H1 (cell line): ENCODE measurements around the gene ZFP36L1. TPM values are rescaled to one million over a fixed set of nuclear protein-coding genes. Genes with fewer than 3 reads are reported as not detected.

Experiments used
- SIN3A ChIP-seq, 2 experiments: IDR thresholded peaks in 1 of 2; conservative IDR thresholded peaks in 1 of 2; 2 replicates each; pipeline ENCODE4 v1.6.1; 2011 to 2012; ENCODE audit warnings: low read length in 2 of 2, improper control_type of control experiment in 1 of 2, low read depth in 1 of 2, mild to moderate bottlenecking in 1 of 2
- SIX5 ChIP-seq: IDR thresholded peaks from 2 replicates; pipeline ENCODE4 v1.6.1; 2011; ENCODE audit warnings: mild to moderate bottlenecking, low read depth, low read length
- polyA plus RNA-seq, 7 experiments: library from polyadenylated mRNA; depleted of rRNA in 3 of 7; stranded (reverse) in 5 of 7; unstranded in 2 of 7; fragments of >200 nt in 5 of 7; fragments of 200-250 nt in 2 of 7; gene quantifications; 1 replicate in 5 of 7; 2 replicates in 1 of 7; 4 replicates in 1 of 7; pipeline versions ENCODE4 v1.2.1 to v1.2.3, GENCODE V29; 2011 to 2013; ENCODE audit warnings: missing spikeins in 2 of 7, mixed read lengths in 2 of 7
- total RNA-seq: library from RNA; stranded (reverse); fragmentation: NEBNext Ultra II Directional; extraction: Animal tissue kit (Norgen Biotek cat#: 25700); gene quantifications from 2 replicates; pipeline ENCODE4 v1.2.1, GENCODE V29; 2021

ZFP36L1 gene
- total and polyA plus RNA-seq, 2 of the 8 experiments (the other 6 are each of a cell fraction or from before 2014, with no cell fraction given), result 80.4 to 132 TPM

DNA sequence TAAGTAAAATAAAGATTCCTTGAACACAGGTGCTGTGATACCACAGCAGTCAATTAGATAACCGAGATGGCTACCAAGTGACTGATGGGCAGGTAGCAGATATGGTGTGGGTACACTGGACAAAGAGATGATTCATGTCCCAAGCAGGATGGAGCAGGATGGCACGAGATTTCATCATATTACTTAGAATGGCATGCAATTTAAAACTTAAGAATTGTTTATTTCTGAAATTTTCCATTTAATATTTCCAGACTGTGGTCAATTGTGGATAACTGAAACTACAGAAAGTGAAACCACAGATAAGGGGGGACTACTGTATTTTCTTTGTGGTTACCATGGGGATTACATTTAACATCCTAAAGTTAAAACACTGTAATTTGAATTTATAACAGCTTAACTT, 7.5 kb upstream of the ZFP36L1 start (continued):
- TF ChIP-seq SIN3A (conservative IDR thresholded peaks at IDR 0.05 in 1 of 2, IDR thresholded peaks at IDR 0.05 in 1 of 2; ENCODE audit: low read depth in 1 of 2, low read length in 2 of 2) (no peak), SIX5 (no peak)
